Ecto neural progenitor cell (in vitro differentiated cells): ENCODE measurements around the gene TMEM138.

Source experiments
- DNase-seq: peaks from one replicate; pipeline ENCODE4 v3.0.0-alpha.2; 2018; ENCODE audit warnings: low spot score

The TMEM138 gene

DNA sequence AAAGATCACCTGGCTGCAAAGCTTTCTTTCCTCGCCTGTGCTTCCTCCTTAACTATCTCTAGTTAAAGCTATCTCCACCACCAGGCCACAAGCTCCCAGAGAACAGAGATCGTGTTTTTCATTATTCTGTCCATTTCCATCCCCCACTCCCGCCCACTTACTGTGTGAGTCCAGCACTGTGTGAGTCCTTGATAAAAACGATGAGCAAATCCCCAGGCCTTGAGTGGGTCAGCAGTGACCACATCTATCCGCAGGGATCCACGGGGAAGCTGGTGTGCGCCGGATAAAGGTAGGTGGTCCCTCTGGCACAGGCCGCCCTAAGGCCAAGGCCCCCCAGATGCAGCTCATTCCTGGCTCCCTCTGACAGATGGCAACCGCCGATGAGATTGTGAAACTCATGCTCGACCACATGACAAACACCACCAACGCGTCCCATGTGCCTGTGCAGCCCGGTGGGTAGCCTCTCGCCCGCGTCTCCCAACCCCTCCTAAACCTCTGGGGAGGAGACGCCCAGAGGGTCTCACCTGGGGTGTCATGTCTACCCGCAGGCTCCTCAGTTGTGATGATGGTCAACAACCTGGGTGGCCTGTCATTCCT is 19.9 kb upstream of the TMEM138 start:
- no peak for DNase-seq

DNA sequence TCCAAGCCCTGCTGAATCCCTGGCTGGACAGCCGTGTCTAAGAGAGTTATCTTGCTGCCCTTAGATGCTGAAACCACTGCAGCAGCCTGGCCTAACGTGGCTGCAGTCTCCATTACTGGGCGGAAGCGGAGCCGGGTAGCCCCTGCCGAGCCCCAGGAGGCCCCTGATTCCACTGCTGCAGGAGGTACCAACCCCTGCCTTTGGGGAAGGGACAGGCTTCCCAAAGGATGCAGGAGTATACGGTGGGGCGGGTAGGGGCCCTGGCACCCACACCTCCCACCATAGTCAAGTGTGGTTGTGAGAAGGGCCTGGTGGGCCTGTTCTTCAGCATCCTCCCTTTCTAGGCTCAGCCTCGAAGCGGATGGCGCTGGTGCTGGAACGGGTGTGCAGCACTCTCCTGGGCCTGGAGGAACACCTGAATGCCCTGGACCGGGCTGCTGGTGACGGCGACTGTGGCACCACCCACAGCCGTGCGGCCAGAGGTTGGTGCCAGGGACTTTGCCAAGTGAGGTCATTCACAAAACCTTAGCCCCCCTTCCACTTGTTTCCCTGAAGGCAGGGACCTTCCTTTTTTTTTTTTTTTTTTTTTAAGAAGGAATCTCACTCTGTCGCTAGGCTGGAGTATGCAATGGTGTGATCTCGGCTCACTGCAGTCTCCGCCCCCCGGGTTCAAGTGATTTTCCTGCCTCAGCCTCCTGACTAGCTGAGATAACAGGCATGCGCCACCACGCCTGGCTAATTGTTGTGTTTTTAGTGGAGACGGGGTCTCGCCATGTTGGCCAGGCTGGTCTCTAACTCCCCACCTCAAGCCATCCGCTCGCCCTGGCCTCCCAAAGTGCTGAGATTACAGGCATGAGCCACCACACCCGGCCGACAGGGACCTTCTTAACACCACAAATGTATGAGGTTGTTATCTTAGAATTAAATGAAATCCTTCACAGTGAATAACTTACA is 18.1 kb upstream of the TMEM138 start:
- no peak for DNase-seq

DNA sequence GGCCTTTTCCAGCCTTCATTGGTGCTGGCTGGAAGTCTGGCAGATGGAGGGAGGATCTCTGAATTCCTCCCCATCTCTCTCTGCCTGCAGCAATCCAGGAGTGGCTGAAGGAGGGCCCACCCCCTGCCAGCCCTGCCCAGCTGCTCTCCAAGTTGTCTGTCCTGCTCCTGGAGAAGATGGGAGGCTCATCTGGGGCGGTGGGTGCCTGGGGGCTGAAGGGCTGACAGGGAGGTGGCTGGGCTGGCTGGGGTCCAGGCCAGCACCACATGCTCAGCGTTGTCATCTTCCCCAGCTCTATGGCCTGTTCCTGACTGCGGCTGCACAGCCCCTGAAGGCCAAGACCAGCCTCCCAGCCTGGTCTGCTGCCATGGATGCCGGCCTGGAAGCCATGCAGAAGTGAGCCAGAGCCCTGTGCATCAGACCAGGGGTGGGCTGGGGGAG is 17.0 kb upstream of the TMEM138 start:
- DNase-seq, result no peak

DNA sequence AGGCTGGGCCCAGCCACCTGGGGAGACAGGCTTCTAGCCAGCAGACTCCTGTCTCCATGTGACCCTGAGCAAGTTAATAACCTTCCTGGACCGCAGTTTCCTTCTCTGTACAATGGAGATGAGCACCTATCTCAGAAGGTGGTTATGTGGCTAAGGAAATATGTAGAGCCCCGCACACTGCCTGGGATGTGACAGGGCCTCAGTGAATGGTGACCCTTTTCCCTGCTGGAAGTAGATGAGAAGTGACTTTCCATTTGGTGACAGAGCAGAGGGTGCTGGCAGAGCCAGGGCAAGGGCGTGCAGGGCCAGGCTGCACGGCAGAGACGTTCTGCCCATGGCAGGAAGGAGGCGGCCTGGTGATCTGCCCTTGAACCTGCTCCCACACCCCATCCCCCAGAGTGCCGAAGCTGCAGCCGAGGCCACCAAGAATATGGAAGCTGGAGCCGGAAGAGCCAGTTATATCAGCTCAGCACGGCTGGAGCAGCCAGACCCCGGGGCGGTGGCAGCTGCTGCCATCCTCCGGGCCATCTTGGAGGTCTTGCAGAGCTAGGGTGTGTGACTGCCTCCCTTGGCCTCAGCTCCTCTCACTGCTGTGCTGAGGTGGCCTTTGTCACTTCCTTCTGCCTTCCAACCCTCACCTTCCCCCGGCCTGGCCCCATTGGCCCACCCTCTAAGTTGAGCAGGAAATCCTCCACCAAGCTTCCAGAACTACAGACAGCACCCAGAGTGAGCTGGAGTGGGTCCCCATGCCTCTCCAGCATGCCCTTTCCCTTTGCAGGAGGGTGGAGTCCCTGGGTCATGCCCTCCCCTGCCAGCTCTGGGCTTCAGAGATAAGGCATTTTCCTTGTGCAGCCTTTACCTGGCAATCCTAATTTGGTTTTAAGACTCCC is 16.0 kb upstream of the TMEM138 start:
- DNase-seq, result no peak

DNA sequence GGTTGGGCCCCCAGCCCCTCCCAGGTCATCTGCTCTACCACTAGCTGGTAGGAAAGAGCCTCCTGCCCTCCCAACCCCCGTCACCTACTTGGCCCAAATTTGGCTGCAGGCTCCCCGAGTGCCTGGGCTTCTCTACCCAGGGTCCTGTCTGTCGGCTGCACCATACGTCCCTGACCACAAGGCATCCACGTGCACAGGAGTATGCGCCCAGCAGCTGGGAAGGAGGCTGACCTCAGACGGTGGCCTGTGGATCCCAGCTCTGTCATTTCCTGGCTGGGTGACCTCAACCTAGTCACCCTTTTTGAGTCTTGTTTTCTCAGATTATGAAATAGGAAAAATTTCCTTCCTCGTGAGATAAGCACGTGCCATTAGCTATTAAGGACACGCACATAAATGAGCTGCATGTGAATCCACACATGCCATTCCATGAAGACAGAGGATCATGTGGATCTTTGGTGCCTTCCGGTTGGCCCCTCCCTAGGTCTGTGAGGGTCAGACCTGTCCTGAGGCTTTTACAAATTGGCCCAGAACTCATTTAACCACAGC is 14.2 kb upstream of the TMEM138 start:
- no peak for DNase-seq

DNA sequence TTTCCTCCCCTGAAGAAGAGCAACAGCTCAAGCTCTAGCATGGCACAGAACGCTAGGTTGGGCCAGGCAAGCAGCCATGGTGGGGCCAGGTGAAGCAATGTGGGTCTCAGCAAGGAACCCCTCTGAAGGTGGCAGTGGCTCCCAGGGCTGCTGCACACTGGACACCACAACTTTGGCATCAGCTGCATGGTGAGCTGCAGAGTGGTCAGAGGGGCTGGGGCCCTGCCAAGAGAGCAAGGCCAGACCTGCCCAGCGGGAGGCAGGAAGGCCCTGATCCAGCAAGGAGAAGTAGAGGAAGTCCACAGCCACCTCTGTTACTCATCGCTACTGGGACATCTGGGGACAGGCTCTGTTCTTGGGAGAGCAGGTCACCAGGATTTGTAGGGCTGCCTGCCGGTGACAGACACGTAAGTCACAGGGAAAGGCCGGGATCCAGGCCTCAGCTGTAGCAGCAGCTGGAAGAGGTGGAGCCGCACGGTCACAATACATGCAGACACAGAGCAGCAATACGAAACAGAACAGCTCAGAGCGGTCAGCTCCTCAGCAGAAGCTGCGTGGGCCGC is 12.9 kb upstream of the TMEM138 start:
- no peak for DNase-seq

DNA sequence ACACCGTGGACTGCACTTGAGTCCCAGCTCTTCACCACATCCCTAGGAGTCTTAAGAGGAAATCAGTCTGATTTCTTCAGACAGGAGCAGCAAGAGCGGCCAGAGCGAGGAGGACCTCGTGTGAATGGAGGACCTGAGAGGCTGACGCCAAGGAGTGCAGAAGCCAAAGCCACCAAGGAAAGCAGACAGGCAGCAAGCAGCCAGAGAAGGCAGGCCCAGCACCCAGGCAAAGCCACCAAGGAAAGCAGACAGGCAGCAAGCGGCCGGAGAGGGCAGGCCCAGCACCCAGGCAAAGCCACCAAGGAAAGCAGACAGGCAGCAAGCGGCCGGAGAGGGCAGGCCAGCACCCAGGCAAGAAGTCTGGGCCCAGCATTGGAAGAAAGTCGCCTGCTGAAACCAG is 12.3 kb upstream of the TMEM138 start:
- no peak for DNase-seq

DNA sequence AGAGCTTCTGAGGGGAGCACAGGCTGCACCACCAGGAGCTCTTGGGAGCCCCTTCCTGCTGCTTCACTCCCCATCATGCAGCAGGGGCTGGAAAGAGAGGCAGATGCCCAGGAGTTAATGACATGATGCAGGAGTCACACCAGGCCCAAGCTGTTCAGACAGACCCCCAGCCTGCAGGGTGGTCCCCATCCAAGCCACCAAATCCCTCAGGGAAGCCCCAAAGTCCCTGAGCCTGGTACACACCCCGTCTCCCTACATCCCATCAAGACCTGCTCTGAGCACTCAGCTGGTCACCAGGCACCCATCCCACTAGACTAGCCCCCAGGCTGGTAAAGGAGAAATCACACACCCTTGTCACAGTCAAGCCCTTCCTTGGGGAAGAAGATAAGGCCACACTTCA is 11.8 kb upstream of the TMEM138 start:
- no peak for DNase-seq

DNA sequence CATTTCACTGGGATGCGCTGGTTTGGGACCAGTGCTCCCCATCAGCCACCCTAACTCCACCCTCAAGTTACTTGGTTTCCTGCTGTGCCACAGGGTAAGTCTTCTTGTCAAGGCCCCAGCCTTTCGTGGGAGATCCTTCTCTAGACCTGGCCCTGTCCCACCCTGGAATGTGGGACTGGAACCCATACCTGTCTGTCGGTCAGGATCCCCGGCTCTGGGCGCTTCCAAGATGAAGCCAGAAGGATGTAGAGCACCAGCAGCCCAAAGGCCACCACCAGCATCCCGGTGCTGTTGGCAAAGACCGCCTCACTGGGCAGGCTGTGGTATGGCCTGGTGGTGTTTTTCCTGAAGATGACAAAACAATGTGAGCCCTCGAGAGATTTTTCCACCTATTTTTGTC is 11.4 kb upstream of the TMEM138 start:
- no peak for DNase-seq

DNA sequence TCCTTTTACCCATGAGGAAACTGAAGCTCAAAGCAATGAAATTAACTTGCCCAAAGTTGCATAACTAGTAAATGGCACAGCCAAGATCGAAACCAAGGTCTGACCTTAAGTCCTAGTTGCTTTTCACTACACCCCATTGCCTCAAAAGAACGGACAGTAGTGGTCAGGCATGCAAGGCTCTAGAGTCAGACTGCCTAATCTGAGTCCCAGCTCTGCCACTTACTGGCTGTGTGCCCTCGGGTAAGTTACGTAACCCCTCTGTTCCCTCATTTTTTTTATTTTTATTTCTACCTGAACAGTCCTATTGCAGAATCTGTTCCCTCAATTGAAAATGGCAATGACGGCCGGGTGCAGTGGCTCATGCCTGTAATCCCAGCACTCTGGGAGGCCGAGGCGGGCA is 10.1 kb upstream of the TMEM138 start:
- DNase-seq, result no peak

DNA sequence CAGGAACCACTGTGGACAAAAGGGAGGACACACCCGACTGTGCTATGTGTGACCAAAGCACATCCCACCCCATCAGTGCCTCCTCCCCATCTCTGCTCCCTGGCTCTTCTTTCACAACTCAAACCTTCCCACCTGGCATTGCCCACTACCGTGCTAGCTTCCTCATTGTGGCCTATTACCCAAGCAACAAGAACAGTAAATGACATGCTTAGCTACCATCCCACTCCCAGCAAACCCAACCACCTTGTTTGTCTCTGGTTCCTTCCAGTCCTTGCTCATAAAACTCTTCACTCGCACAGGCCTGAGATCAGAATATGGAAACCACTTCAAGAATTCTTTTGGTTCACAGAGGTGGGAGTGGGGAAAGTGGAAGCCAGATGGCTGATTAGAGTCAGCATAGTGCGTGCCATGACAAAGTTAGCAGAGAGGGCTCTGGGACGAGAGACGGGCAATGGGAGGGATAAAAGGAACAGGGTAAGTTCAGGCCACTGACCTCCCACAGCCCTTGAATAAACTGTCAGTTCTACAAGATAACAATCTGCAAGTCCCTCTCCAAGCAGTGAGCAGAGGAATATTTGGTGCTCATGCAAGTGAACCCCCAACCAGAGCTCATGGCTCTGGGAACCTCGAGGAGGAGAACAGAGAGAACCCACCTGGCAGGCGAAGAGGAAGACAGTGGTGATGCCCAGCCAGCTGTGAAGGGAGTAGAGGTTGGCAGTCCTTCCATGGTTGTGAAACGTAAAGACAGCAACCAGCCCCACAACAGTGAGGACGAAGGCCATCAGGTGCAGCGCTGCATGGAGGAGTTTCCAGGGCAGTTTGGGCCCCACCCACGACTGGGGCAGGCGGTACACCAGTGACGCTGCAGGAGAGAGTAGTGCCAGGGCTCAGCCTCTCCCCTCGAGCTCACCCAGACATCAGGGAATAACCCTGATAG is 8.8 kb upstream of the TMEM138 start:
- DNase-seq, result no peak

DNA sequence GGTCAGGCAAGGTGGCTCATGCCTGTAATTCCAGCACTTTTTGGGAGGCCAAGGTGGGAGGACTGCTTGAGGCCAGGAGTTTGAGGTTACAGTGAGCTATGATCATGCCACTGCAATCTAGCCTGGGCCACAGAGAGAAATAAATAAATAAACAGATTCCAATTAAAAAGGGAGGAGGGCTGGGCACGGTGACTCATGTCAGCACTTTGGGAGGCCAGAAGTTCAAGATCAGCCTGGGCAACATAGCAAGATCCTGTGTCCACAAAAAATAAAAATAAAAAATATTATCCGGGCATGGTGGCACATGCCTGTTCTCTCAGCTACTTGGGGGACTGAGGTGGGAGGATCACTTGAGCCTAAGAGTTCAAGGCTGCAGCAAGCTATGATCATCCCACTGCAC is 8.0 kb upstream of the TMEM138 start:
- DNase-seq, result no peak

DNA sequence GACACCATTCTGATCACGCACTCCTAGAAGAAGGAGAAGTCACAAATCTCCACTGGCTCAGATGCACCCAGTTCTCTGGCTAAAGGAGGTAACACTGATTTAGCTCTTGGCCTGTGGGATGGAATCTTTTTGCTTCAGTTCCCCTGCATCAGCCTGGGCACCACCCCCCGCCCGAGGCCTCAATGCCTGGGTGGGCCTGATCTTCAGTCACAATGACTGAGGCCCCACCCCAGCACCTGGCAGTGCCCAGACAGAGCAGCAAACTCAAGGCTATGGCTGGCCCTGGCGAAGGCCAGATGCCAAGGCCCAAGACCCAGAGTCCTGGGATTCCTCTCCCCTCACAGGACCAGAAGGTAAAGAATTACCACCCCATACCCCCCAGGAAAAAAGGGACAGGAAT is 5.5 kb upstream of the TMEM138 start:
- no peak for DNase-seq

DNA sequence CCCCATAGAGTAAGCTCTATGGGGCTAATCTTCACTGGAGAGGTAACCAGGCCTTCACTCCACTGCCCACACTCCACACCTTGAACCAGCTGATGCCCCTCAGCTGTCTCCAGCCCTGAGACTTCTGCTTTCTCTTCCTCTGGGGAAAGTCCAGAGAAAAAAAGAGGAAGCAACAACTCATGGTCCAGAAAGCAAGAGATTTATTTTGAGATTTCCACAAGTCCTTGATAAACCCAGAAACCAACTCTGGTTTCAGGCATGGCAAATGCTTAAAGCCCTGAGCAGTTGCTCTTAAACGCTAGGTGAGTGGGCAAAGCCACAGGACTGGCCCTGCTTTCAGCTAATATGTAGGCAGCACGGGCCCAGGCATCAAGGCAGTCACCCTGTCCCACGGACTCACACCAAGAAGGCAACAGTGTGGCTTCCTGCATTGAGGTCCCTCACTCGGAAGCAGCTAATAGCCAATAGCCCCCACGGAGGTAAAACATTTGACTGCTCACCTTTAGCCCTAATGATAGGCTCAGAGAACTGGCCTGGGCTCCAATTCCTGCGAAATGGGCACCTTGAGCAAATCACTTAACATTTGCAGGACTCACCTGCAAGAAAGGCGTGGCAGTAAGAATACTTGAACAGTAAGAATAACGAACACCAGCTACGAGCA is 4.8 kb upstream of the TMEM138 start:
- DNase-seq, result no peak

DNA sequence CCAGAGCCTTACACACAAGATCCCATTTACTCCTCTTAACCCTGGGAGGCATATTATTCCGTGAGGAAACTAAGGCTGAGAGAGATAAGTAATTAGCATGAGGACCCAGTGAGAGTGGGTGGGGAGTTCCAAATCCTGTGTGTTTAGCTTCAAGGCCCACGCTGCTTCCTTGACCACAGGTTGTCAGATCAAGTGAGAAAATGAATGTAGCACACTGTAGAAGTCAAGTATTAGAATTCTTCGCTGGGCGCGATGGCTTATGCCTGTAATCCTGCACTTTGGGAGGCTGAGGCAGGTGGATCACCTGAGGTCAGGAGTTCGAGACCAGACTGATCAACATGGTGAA is 4.3 kb upstream of the TMEM138 start:
- DNase-seq, result no peak

DNA sequence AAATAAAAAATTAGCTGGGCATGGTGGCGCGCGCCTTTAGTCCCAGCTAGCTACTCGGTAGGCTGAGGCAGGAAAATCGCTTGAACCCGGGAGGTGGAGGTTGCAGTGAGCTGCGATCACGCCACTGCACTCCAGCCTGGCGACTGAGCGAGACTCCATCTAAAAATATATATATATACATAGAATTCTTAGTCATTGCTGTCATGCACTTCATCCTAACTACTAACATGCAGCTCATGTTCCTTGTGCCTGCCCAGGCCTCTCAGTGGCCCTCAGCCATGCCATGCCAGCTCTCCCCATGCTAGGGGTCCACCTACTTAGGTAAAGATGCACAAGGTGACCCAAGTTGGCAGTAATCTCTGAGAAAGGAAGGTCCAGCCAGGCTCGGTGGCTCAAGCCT is 3.6 kb upstream of the TMEM138 start:
- no peak for DNase-seq

DNA sequence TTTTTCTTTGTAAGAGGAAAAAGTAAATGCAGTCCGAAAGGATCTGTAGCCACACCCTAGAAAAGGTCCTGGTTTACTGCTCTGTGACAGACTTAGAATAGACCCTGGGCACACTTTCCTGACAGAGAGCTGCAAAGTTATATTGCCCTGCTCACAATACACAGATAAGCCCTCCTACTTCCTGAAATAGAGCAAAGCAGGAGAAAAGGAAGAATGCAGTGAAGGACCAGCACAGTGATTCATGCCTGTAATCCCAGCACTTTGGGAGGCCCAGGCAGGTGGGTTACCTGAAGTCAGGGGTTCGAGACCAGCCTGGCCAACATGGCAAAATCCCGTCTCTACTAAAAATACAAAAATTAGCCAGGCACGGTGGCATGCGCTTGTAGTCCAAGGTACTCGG is 2.7 kb upstream of the TMEM138 start:
- no peak for DNase-seq

DNA sequence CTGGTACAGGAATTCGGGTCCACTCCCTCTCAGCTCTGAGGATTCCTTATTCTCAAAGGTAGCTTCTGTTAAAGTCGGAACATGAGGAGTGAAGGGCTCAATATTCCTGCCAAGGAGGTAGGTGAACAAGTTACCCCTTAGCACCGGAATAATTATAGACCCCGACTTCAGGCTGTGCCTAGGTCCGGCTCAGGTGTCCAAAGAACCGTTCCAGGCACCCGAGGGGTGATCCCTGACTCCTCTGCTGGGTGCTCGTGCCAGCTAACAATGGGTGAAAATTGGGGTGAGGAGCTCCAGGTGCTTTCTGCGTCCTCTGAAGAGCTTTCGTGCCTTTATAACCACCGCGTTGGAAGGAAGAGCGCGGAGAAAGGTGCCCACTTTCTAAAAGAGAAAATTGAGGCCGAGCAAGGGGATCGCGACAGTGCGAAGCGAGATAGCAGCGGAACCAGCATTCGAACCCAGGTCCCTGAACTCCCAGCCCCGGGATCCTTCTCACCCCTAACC is 885 bp upstream of the TMEM138 start:
- DNase-seq, result no peak

DNA sequence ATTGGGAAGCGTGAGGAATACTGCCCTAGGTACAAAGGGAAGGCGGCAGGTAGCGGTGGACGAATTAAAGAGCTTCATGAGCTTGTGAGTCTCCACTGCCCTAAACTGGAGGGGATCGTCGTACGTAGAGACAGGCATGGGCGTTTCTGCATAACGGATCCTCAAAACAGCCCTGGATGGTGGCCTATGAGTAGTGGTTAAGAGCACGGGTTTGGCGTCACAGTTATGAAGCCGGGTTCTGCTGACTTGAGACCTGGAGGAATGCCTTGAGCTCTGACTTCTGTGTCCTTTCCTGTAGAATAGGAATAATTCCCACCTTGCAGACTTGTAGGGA is 335 bp downstream of the TMEM138 start:
- no peak for DNase-seq

DNA sequence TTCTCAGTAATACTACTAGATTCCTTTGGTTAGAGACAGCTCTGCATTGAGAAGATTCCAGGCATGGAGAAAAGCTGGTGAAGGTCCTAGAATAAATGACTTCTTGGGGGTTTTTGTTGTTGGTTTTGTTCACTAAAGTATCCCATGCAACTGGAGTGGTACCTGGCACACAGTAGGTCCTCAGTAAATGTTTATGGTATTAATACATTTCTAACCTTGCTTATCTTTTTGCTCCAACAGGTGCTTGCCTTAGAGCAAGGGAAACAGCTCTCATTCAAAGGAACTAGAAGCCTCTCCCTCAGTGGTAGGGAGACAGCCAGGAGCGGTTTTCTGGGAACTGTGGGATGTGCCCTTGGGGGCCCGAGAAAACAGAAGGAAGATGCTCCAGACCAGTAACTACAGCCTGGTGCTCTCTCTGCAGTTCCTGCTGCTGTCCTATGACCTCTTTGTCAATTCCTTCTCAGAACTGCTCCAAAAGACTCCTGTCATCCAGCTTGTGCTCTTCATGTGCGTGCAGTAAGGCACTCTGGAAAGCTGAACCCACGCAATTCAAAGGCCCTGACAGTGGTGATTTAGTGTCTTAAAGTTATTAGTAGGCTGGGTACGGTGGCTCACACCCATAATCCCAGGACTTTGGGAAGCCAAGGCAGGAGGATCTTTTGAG is 2.0 kb downstream of the TMEM138 start:
- no peak for DNase-seq
